Ovary (tissue), 9 donors: Measurements from ENCODE around the gene METRNL. TPM values are rescaled to one million over a fixed set of nuclear protein-coding genes. Genes with fewer than 3 reads are reported as not detected.

Experiments
- DNase-seq, 5 donors: peaks; one replicate each; pipeline ENCODE4 v3.0.0-alpha.2; 2019 to 2020
- H3K27ac ChIP-seq, 2 donors: fragments of 200-600 bp; one replicate each; pipeline versions ENCODE4 v1.5.1 to v1.8.0; 2019 to 2022
- H3K27me3 ChIP-seq: fragments of 200-600 bp; one replicate; pipeline ENCODE4 v1.8.0; 2022
- H3K36me3 ChIP-seq: fragments of 200-600 bp; sonication (generic); one replicate; pipeline ENCODE4 v1.5.1; 2019
- H3K4me1 ChIP-seq: one replicate; pipeline ENCODE4 v1.8.1; 2013; ENCODE audit warnings: mild to moderate bottlenecking, moderate library complexity; ENCODE audit not compliant: insufficient read depth
- H3K4me3 ChIP-seq: fragments of 200-600 bp; sonication (generic); one replicate; pipeline ENCODE4 v1.5.1; 2017
- H3K9me3 ChIP-seq, 2 donors: fragments of 200-600 bp in 1 of 2; sonication (generic) in 1 of 2; one replicate each; pipeline versions ENCODE4 v1.5.1 to v1.8.1; 2013 to 2019; ENCODE audit warnings: mild to moderate bottlenecking in 1 of 2, moderate library complexity in 1 of 2
- CTCF ChIP-seq, 3 donors: fragments of 450-650 bp in 2 of 3; fragments of 200-600 bp in 1 of 3; IDR thresholded peaks; one replicate each; pipeline versions ENCODE4 v1.5.1 to v1.8.0; 2016 to 2022; ENCODE audit warnings: antibody characterized with exemption in 3 of 3, mild to moderate bottlenecking in 1 of 3
- EP300 ChIP-seq: sonication (generic); formaldehyde crosslinking; IDR thresholded peaks from one replicate; pipeline ENCODE4 v1.6.1; 2017; ENCODE audit warnings: antibody characterized with exemption
- POLR2A ChIP-seq: fragments of 450-650 bp; IDR thresholded peaks from one replicate; pipeline ENCODE4 v1.6.1; 2017; ENCODE audit warnings: antibody characterized with exemption, mild to moderate bottlenecking, moderate library complexity
- WGBS, 3 donors: extraction: QIAGEN DNeasy Blood & Tissue Kit in 1 of 3; methylation state at CpG; one replicate each; pipeline versions ENCODE4 v1.1.5 to v1.1.7; 2013 to 2017; 5-methylcytosine and 5-hydroxymethylcytosine counted together
- intact Hi-C, 4 donors: fragments of 100-400 bp; cut with DNase I; formaldehyde crosslinking; loops; one replicate each; pipeline versions ENCODE4 v1.11.0 to v1.15.1; 2022 to 2023
- polyA plus RNA-seq, 2 donors: library from polyadenylated mRNA; stranded (reverse); fragments of 200-250 nt in 1 of 2; fragments of 350-450 nt in 1 of 2; fragmentation: Illumina TruSeq in 1 of 2; extraction: RNeasy Lipid Tissue Mini Kit (QIAGEN cat#74804) in 1 of 2; gene quantifications; one replicate each; pipeline ENCODE4 v1.2.3, GENCODE V29; 2013 to 2014
- total RNA-seq, 7 donors: library from RNA; depleted of rRNA in 2 of 7; stranded (reverse); fragments of >200 nt in 2 of 7; fragmentation: NEBNext Ultra II Directional in 3 of 7; extraction: Animal tissue kit (Norgen Biotek cat#: 25700) in 3 of 7; gene quantifications; one replicate each; pipeline versions ENCODE4 v1.1.0 to v1.2.4, GENCODE V29; 2016 to 2023
- donor health status: DM: no; HTN: no; CAD: no; lungs with moderate emphysema.
- donor health status: DM: no; HTN: no; CAD: no.
- donor health status: Bipolar disorder and iron deficiency.
- donor health status: DM: yes; HTN: yes; CAD: no.
- donor health status: DM: no; HTN: no; CAD: no.
- donor health status: DM: yes; HTN: yes; CAD: no.

The METRNL gene
- total and polyA plus RNA-seq, 9 donors, result 4.3 to 84.3 (median 29.4) TPM

GRCh38 chr17:83080579-83080857 is 1.1 kb downstream of the METRNL start:
- Histone ChIP-seq H3K9me3 (no peaks in the 10 kb centered on the region), H3K36me3 (no peaks in the 10 kb centered on the region), H3K4me1 (peaks cover 12% of the 10 kb centered on the region), H3K27me3 (no peaks in the 10 kb centered on the region), H3K4me3 (peak overlapping the region; percentile 53), H3K27ac (peak overlapping the region in 1 of 2 donors; percentile 68)
- TF ChIP-seq EP300, result no peak
- TF ChIP-seq POLR2A, result no peak
- TF ChIP-seq CTCF (IDR thresholded peaks at IDR 0.05), result no peak
- DNase-seq, result no peak
- intact Hi-C loops, result no loop called here
- WGBS, 3 donors, result 0 to 1% methylated on average over 33 to 40 of the region's 44 CpGs; no CpG with 5 or more reads in 1 of the 3 donors

- H3K27ac ChIP-seq, result peak overlapping the region in 1 of 2 donors; percentile 68
- 7 to 54% (median 12%) methylated on average over 7 to 91 of the region's 91 CpGs for WGBS, 3 donors
- no peaks in the 10 kb centered on the region for H3K9me3 ChIP-seq
- no peak for TF ChIP-seq POLR2A
- TF ChIP-seq EP300, result no peak
- TF ChIP-seq CTCF (IDR thresholded peaks at IDR 0.05), result no peak
- intact Hi-C loops, result no loop called here
- no peaks in the 10 kb centered on the region for H3K36me3 ChIP-seq
- H3K4me1 ChIP-seq, result peaks cover 12% of the 10 kb centered on the region
- DNase-seq, result peak in 4 of 5 donors; percentile 54 to 73 (median 64)
- peak overlapping the region; percentile 53 for H3K4me3 ChIP-seq
- H3K27me3 ChIP-seq, result no peaks in the 10 kb centered on the region
Measured at GRCh38 chr17:83080858-83081683, 1.7 kb downstream of the METRNL start.

- intact Hi-C loops, result no loop called here
- Histone ChIP-seq H3K27ac (no peak overlapping the region), H3K9me3 (no peaks in the 10 kb centered on the region), H3K36me3 (no peaks in the 10 kb centered on the region), H3K27me3 (no peaks in the 10 kb centered on the region), H3K4me1 (peaks cover 12% of the 10 kb centered on the region), H3K4me3 (peak overlapping the region; percentile 53)
- no peak for TF ChIP-seq POLR2A
- TF ChIP-seq CTCF (IDR thresholded peaks at IDR 0.05), result no peak
- no peak for TF ChIP-seq EP300
- DNase-seq, result peak in 1 of 5 donors; percentile 37
- WGBS, 3 donors, result 78 to 83% (median 81%) methylated on average over 21 to 23 of the region's 23 CpGs
Measured at GRCh38 chr17:83081684-83082201, 2.3 kb downstream of the METRNL start.

GRCh38 chr17:83082424-83082823 is 3.0 kb downstream of the METRNL start:
- Histone ChIP-seq H3K9me3 (no peaks in the 10 kb centered on the region), H3K27ac (no peak overlapping the region), H3K4me3 (no peak overlapping the region), H3K4me1 (peaks cover 12% of the 10 kb centered on the region), H3K36me3 (no peaks in the 10 kb centered on the region), H3K27me3 (no peaks in the 10 kb centered on the region)
- WGBS, 3 donors, result 93 to 96% (median 95%) methylated on average over 8 of the region's 8 CpGs
- no peak for TF ChIP-seq POLR2A
- no peak for TF ChIP-seq EP300
- no peak for TF ChIP-seq CTCF (IDR thresholded peaks at IDR 0.05)
- DNase-seq, result no peak
- intact Hi-C loops, result no loop called here
